Ectodermal cell (in vitro differentiated cells): ENCODE measurements around the gene WNT4.
A peak's percentile ranks its signal among the peaks of the same experiment; 100 is the strongest.

Source experiments
- H3K27ac ChIP-seq: 2 replicates; pipeline ENCODE4 v1.7.0; 2013; ENCODE audit warnings: mild to moderate bottlenecking, low read depth, low read length; ENCODE audit not compliant: insufficient read depth, poor library complexity, severe bottlenecking
- H3K27me3 ChIP-seq: 2 replicates; pipeline ENCODE4 v1.7.0; 2013; ENCODE audit warnings: mild to moderate bottlenecking, low read length; ENCODE audit not compliant: insufficient read depth, control insufficient read depth, poor library complexity, severe bottlenecking
- H3K36me3 ChIP-seq: one replicate; pipeline ENCODE4 v1.7.0; 2013; ENCODE audit warnings: low read length; ENCODE audit not compliant: control insufficient read depth, insufficient read depth
- H3K4me1 ChIP-seq: one replicate; pipeline ENCODE4 v1.7.0; 2013; ENCODE audit warnings: low read length; ENCODE audit not compliant: control insufficient read depth, insufficient read depth
- H3K4me3 ChIP-seq: 2 replicates; pipeline ENCODE4 v1.7.0; 2013; ENCODE audit warnings: low read depth, low read length, control low read depth; ENCODE audit not compliant: insufficient read depth
- H3K9me3 ChIP-seq: 2 replicates; pipeline ENCODE4 v1.7.0; 2013; ENCODE audit warnings: mild to moderate bottlenecking, low read length, moderate library complexity; ENCODE audit not compliant: control insufficient read depth
- WGBS, 2 experiments: methylation state at CpG; one replicate each; pipeline ENCODE4 v1.1.7; 2013; ENCODE audit warnings: missing lambda C conversion rate in 2 of 2; 5-methylcytosine and 5-hydroxymethylcytosine counted together

WNT4 gene

GRCh38 chr1:22141554-22142314 is 1.2 kb downstream of the WNT4 start:
- Histone ChIP-seq H3K27ac (no peak overlapping the region), H3K36me3 (no peaks in the 10 kb centered on the region), H3K27me3 (peaks cover 49% of the 10 kb centered on the region), H3K4me3 (peak overlapping the region; percentile 55), H3K4me1 (peaks cover 40% of the 10 kb centered on the region), H3K9me3 (no peaks in the 10 kb centered on the region)
- 3 to 6% methylated on average over 28 of the region's 28 CpGs for WGBS, 2 experiments

GRCh38 chr1:22140694-22141093 is 2.2 kb downstream of the WNT4 start:
- peaks cover 46% of the 10 kb centered on the region for H3K27me3 ChIP-seq
- H3K9me3 ChIP-seq, result no peaks in the 10 kb centered on the region
- WGBS, 2 experiments, result 68 to 71% methylated on average over 5 of the region's 5 CpGs
- no peak overlapping the region for H3K27ac ChIP-seq
- H3K36me3 ChIP-seq, result no peaks in the 10 kb centered on the region
- H3K4me1 ChIP-seq, result peaks cover 43% of the 10 kb centered on the region
- H3K4me3 ChIP-seq, result peak overlapping the region; percentile 55

DNA sequence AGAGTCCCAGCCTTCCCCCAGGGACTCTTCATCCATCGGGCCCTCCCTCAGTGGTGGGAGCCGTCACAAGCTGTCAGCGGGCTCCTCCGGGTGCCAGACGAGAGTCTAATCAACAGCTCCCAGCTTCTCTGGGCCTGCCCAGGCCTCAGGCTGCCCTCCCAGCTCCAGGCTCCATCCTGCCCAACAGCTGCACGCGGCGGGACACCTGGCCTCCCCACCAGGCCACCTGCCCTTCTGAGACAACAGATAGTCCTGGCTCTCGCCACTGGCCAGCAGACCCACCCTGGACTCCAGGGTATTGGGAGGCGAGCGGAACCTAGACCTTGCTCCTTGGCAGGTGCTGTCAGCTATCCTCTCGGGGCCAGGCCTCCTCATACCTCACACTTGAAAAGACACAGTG is 3.1 kb downstream of the WNT4 start:
- Histone ChIP-seq H3K9me3 (no peaks in the 10 kb centered on the region), H3K4me3 (no peak overlapping the region), H3K27ac (no peak overlapping the region), H3K27me3 (peaks cover 41% of the 10 kb centered on the region), H3K4me1 (peaks cover 44% of the 10 kb centered on the region), H3K36me3 (no peaks in the 10 kb centered on the region)
- WGBS, 2 experiments, result 88 to 92% methylated on average over 12 of the region's 12 CpGs

GRCh38 chr1:22139066-22139594 is 3.8 kb downstream of the WNT4 start:
- H3K4me3 ChIP-seq, result no peak overlapping the region
- 90 to 93% methylated on average over 15 of the region's 15 CpGs for WGBS, 2 experiments
- H3K9me3 ChIP-seq, result no peaks in the 10 kb centered on the region
- H3K4me1 ChIP-seq, result peaks cover 47% of the 10 kb centered on the region
- H3K27ac ChIP-seq, result no peak overlapping the region
- peaks cover 34% of the 10 kb centered on the region for H3K27me3 ChIP-seq
- H3K36me3 ChIP-seq, result no peaks in the 10 kb centered on the region

DNA sequence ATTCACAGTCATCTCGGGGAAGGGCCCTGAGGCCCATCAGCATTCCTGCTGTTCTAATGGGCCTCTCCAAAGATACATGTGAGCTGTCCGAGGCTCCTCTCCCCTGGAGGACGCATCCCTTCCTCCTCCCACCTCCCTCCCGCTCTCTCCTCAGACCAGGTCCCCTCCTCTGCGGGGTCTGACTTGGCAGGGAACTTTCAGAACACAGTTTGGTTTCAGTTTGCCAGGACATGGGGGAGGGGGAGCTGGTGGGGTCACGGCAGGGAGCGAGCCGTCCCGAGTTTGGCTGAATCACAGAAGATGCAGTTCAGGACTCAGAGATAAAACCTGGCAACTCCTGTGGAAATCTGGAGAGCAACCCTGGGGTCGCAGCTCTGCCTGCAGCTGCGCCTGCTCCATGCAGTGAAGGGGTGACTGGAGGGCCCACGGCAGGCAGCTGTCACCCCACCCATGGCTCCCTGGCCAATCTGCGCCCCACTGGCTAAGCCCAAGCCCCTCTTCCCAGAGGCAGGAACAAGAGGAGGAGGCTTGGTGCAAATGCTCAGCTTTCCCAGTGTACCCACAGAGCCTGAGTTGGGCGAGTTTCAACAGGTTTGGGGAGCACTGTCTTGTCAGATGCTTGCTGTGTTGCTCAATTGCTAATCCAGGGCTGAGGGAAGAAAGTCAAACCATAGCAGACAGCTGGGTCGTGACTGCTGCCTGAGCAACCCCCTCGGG is 5.7 kb downstream of the WNT4 start:
- H3K27me3 ChIP-seq, result peaks cover 27% of the 10 kb centered on the region
- no peak overlapping the region for H3K27ac ChIP-seq
- H3K9me3 ChIP-seq, result no peaks in the 10 kb centered on the region
- peaks cover 56% of the 10 kb centered on the region for H3K4me1 ChIP-seq
- 38 to 43% methylated on average over 16 of the region's 16 CpGs for WGBS, 2 experiments
- H3K36me3 ChIP-seq, result no peaks in the 10 kb centered on the region
- H3K4me3 ChIP-seq, result no peak overlapping the region

GRCh38 chr1:22133931-22134324 is 9.0 kb downstream of the WNT4 start:
- WGBS, 2 experiments, result 21 to 25% methylated on average over 15 of the region's 15 CpGs
- peaks cover 32% of the 10 kb centered on the region for H3K4me1 ChIP-seq
- no peak overlapping the region for H3K27ac ChIP-seq
- H3K4me3 ChIP-seq, result no peak overlapping the region
- no peaks in the 10 kb centered on the region for H3K9me3 ChIP-seq
- peaks cover 4% of the 10 kb centered on the region for H3K27me3 ChIP-seq
- no peaks in the 10 kb centered on the region for H3K36me3 ChIP-seq

DNA sequence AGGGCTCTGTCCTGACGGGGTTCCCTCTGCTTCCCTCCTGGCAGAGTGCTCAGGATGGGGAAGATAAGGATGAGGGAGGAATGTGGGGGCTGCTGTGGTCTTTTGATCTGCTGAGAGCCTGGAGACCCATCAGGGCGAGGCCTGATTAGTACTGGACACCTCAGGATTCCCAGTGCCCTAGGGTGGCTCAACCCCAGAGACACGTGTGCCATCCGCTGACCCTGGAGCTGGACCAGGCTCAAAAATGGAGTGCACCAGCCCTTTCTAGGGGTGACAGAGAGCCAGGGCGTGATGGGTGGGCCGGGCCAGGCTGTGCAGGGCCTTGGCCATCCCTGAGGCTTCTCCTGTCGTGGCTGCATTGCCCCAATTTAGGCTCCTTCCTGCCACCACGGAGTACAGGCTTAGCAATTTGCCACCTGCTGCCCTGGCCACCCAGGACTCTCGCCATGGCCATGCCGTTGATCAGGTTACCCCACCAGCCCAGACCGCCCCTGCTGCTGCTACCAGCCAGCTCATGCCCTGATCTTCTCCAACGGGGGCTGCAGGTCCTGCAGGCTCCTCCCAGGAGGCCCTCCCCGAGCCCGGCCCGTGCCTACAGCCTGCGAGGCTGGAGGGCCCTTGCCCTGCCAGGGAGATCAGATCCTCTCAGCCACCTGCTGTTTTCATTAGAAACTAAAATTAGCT is 9.5 kb downstream of the WNT4 start:
- Histone ChIP-seq H3K27me3 (peaks cover 4% of the 10 kb centered on the region), H3K4me1 (peaks cover 30% of the 10 kb centered on the region)
- 53 to 54% methylated on average over 16 of the region's 16 CpGs for WGBS, 2 experiments

GRCh38 chr1:22132517-22133235 is 10.2 kb downstream of the WNT4 start:
- peaks cover 4% of the 10 kb centered on the region for H3K27me3 ChIP-seq
- H3K9me3 ChIP-seq, result no peaks in the 10 kb centered on the region

More for the DNA sequence above, 9.5 kb downstream of the WNT4 start:
- Histone ChIP-seq H3K4me3 (no peak overlapping the region), H3K9me3 (no peaks in the 10 kb centered on the region), H3K36me3 (no peaks in the 10 kb centered on the region), H3K27ac (no peak overlapping the region)

DNA sequence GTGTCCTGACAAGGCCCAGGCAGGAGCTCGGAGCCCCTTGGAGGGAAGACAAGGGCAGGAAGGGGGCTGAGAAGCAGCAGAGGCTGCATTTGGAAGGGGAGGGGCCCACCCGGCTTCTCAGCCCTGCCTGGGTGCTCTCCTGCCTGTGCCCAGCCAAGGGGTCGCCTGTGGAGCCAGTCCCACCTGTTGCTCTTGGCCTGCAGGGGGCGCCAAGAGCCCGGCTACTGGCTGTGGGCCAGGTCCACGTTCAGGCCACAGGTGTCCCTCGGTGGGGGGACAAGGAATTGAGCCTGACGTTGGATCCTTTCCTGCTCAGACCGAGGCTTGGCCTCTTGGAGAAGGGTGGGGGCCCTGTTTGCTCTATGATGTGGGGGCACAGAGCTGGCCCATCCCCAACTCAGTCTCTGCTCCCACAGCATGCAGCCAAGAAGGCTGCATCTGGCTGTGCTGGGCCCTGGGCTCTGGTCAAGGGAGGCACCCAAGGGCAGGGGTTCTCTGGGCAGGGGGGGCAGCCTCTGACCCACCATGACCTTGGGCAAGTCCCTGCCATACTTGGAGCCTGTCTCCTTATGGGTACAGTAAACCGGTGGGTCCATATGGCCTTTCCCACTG is 10.9 kb downstream of the WNT4 start:
- H3K36me3 ChIP-seq, result no peaks in the 10 kb centered on the region
- H3K4me1 ChIP-seq, result peaks cover 18% of the 10 kb centered on the region
- H3K4me3 ChIP-seq, result no peak overlapping the region
- H3K27me3 ChIP-seq, result peaks cover 4% of the 10 kb centered on the region
- 28 to 31% methylated on average over 10 of the region's 10 CpGs for WGBS, 2 experiments
- H3K27ac ChIP-seq, result no peak overlapping the region
- no peaks in the 10 kb centered on the region for H3K9me3 ChIP-seq

More at GRCh38 chr1:22132517-22133235, 10.2 kb downstream of the WNT4 start:
- Histone ChIP-seq H3K4me3 (no peak overlapping the region), H3K27ac (no peak overlapping the region), H3K36me3 (no peaks in the 10 kb centered on the region), H3K4me1 (peaks cover 25% of the 10 kb centered on the region)
- WGBS, 2 experiments, result 89 to 90% methylated on average over 15 of the region's 15 CpGs
